GM18520 (cell line): ENCODE data around the gene SORCS1.

ENCODE experiments used
- ATAC-seq: cut with Tn5 transposase; IDR thresholded peaks from one replicate; pipeline ENCODE4 v1.9.1; 2021; ENCODE audit not compliant: unreplicated experiment

SORCS1 gene

GRCh38 chr10:106696239-106696638, 468.3 kb downstream of the SORCS1 start:
- ATAC-seq = no peak

DNA sequence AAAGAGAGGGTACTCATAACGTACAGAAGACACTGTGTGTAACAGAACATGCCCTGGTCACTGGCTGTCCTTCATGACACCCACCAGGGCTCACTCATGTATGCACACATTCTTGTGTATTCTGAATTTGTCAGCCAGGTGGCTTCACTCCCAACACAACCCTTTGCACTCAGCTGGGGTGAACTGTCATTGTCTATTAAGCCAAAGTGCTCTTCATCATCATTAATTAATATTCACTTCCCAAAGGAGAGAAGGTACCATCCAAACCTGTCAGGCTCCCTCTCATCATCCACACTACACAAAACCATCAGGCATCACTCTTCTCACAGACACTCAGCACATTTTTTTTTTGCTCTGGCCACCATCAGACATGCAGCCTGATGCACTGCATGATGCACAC, 469.8 kb downstream of the SORCS1 start:
- ATAC-seq = no peak

DNA sequence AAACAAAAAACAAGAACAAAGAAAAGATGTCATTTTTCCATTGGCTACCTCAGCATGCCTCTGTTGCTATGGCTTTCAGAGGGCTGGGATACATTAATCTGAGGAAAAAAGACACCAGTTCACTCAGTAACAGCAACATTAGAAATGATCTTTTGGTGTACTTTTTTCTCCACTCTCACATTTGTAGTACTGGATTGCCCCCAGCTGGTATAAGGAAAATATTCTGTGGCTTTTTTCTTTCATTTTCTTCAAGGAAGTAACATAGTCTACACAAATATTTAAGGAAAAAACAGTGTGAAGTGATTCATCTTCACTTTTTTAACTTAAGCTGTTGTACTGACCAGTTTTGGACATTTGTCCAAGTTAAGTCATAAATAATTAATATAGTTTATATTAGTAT, 482.3 kb downstream of the SORCS1 start:
- ATAC-seq = no peak

GRCh38 chr10:106680061-106680460, 484.4 kb downstream of the SORCS1 start:
- ATAC-seq = no peak

- no peak for ATAC-seq
These were observed 485.2 kb downstream of the SORCS1 start for GRCh38 chr10:106679314-106679713.

DNA sequence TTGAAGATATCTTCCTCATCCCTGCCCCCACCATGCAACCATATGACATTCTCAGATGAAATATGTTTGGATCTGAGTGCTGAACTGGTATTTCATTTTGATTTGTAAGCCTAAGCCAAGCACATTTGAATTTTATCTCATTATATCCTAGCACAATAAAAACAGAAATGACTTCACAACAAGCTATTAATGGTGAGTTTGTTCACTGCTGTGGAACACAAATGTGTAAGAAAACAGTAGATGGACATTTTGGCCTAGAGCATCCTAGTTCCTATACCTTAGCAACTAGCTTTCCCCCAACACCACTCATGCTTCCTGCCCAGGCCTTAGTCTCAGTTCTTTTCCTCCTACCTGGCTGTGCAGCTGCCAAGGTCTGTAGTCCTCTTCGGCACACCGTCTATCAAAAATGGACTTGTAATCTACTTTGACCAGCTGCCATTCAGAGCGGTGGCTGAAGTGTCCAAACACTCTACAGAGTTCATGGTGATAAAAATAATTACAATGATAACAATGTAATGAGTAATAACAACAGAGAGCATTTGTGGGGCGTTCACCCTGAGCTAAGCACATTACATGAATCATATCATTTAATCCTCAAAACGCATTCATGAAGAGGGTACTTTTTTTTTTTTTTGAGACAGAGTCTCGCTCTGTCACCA, 491.9 kb downstream of the SORCS1 start:
- ATAC-seq = no peak

GRCh38 chr10:106661767-106662140, 502.8 kb downstream of the SORCS1 start:
- ATAC-seq = no peak

GRCh38 chr10:106661133-106661766, 503.3 kb downstream of the SORCS1 start:
- no peak for ATAC-seq

DNA sequence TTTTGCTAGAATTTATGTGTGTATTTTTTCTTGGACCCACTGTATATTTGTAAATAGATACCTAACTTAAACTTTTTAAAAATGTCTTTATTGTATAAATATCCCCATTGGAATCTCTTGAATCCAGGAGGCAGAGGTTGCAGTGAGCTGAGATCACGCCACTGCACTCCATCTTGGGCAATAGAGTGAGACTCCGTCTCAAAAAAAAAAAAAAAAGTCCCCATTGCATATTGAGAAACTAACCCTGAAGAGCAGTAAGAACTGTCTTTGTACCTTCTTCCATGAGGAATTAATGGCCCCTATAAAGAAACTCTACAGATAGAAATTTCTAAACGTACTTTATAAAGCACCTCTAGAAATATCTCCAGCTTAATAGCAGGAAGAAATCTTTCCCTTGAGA, 504.0 kb downstream of the SORCS1 start:
- no peak for ATAC-seq

GRCh38 chr10:106655636-106656035, 508.9 kb downstream of the SORCS1 start:
- no peak for ATAC-seq

DNA sequence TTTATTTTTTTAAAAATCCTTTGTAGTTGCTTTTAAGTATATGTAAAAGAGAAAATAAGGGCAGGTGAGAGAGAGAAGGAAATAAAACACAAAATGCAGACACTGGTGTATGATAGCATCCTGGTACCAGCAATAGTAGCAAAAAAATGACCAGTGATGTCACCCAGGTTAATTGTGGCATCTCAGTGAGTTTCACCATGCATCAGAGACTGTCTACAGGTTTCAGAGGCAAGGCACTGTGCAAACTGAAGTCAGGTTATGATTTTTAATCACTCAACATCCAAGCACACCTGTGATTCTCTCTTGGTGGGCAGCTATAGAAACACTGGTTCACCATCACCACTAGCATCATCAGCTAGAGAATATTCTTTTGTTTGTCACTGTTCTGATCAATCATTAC, 509.3 kb downstream of the SORCS1 start:
- ATAC-seq = no peak

- no peak for ATAC-seq
These were observed 512.2 kb downstream of the SORCS1 start for GRCh38 chr10:106652279-106652678.

- ATAC-seq = no peak
These were observed 515.7 kb downstream of the SORCS1 start for GRCh38 chr10:106648534-106649481.

- ATAC-seq = no peak
These were observed 521.0 kb downstream of the SORCS1 start for GRCh38 chr10:106643473-106643872.

DNA sequence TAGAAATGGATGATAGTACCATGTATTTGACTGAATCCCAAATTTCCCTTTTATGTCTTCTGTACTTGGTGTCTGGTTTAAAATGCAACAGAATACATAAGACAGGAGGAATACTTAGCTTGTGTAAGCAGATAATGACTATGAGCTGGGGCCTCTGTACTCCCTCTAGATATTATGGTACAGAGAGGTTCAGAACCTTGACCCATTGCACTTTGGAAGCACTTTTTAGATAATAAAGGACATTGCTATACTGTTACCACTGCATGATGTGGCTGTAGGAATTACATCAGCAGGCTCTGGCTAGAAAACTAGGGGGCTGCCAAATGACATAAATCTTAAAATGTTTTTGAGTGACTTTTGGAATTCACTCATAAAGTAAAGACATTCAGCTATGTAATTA, 526.6 kb downstream of the SORCS1 start:
- no peak for ATAC-seq

DNA sequence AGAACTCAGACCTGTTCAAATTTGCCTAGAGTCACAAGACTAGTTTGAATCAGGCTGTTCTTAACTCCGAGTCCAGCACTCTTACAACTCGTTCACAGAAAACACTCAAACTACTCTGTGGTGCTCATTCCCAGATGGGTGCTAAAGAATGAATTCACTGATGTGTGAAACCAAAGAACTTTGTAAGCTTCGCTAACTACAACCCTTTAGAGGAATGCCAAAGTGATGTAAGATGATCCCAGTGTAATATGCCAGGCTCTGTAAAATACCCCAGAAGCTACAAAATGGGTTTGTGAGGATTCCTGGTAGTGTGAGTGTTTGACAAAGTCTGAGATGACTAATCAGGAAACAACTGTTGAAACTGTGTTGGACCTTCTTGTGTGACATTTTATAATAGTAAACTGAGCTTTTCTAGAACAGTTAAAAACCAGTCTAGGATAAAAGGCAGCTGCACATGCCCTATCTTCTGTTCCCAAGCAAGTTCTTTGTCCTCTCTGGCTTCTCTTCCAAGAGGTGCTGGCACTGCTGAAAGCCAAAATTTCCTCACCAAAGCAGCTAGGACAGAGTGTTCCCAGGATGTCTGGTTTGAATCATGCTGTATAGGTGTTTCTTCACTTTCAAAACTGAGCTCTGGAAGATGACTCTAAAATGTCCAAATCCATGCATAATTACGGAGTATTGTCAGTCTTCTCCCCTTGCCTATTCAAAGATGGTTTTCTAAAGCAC, 527.6 kb downstream of the SORCS1 start:
- ATAC-seq = no peak

DNA sequence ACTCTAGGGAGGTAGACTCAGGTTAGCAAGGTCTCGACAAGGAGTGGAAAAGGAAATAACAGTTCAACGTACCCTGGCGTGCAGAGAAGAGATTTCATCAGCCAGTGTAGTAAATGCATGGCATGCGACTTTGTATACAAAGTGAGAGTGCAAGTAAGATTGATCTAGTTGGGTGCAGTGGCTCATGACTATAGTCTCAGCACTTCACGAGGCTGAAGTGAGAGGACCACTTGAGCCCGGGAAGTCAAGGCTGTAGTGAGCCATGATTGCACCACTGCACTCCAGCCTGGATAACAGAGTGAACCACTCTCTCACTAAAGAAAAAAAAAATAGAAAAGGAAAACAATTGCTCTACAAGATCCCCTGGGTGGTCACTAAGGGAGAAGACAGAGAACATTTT, 528.6 kb downstream of the SORCS1 start:
- no peak for ATAC-seq

DNA sequence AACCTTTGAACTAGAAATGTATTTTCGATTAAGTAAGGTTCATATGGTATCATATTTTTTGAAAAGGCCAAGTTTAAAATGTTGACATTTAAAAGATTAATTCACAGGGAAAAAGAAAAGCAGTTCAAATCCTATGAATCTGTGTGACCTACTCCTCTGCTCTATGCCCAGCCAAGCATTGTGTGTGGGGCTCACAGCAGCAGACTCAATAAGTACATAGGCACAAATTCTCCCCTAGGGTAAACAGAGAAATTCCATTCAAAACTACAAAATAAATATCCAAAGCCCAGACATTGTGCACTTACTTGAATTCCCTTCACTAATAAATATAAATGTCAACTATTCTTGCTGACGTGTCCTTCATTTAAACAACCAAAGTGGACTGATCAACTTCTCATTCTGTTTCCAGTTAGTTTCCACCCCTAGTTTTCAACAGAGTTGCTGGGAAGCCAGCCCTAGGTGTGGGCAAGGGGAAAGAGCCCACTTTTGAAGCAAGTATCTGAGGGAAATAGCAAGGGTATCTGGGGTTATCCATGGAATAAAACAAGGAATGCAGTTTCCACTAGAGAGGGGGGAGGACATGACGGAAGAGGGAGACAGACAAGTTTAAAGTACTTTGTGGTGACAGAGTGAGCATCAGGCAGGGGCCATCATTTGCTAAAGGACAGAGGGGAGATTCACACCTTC, 533.3 kb downstream of the SORCS1 start:
- ATAC-seq = no peak

- ATAC-seq = no peak
These were observed 538.1 kb downstream of the SORCS1 start for GRCh38 chr10:106626371-106626770.

DNA sequence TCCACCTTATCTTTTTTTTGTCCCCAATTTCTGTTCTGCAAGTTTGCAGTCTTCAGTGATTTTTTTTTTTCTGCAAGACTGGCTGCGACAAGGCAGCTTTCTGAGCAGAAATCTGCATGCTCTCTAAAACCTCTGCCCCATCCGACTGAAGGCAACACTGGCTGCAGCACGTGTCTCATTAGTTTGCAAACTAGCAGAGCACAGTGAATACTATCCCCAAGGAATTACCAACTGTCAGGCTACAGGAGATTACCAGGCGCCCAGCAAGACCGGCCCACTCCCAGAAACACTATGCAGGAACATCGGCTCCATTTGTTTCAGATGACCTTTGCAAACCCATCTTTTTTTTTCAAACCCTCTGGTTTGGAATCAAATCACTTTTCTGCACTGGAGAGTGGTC, 538.8 kb downstream of the SORCS1 start:
- no peak for ATAC-seq

DNA sequence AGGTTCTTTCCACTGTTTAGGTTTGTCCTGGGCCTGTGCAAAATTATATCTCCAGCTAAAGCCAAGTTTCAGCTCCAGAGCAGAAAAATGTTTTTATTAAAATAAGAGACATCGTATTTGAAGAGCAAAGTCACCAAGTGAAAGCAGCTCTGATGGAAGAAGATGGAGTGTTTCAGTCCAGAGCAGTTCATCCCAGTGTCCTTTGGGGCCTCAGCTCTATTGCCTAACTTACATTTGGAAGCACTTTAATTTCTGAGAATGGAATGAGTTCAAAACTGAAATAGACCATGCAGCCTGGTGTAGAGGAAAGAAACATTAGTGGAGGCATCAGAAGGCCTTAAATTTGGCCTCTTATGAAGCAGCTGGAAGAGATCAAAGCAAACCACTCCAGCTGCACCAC, 545.2 kb downstream of the SORCS1 start:
- no peak for ATAC-seq
